ENCODE results near the gene TLK1. TPM values are rescaled to one million over a fixed set of nuclear protein-coding genes. Genes with fewer than 3 reads are reported as not detected.

The TLK1 gene
- total and polyA plus RNA-seq, 10 of the 15 experiments (the other 5 are each of a cell fraction or from before 2014, with no cell fraction given), result 25.1 to 126 (median 57.3) TPM

GRCh38 chr2:171146633-171147032 is 14.1 kb downstream of the TLK1 start (continued):
- 0 out of 2 replicates have a peak, but pooled peaks have one; percentile 40 for TF ChIP-seq RELB (IDR thresholded peaks at IDR 0.05; ENCODE audit: low read depth)
- TF ChIP-seq CREB1 (IDR thresholded peaks at IDR 0.05; ENCODE audit: low read depth), result no peak
- no peak for TF ChIP-seq SIN3A (IDR thresholded peaks at IDR 0.05; ENCODE audit: low read depth, low read length)
- no peak for TF ChIP-seq RELA (IDR thresholded peaks at IDR 0.05; ENCODE audit: borderline replicate concordance, partially characterized antibody)
- TF ChIP-seq FOXM1 (IDR thresholded peaks at IDR 0.05; ENCODE audit: low read depth, low read length), result no peak
- no peak for TF ChIP-seq ZZZ3 (IDR thresholded peaks at IDR 0.05; ENCODE audit: control insufficient read depth, insufficient read length, low read depth)
- TF ChIP-seq CREM (IDR thresholded peaks at IDR 0.05; ENCODE audit: low read depth), result no peak
- TF ChIP-seq NKRF (conservative IDR thresholded peaks at IDR 0.05), result no peak

- no TSS peak for BruUV-seq (replicated peaks)
- H3K4me2 ChIP-seq (ENCODE audit: control insufficient read depth, insufficient read depth), result peak overlapping the region; percentile 22; the same call in 1 of the 2 replicates
- in situ Hi-C loops (cut with MboI) (no loop called here), intact Hi-C loops (cut with micrococcal nuclease; ENCODE audit: unreplicated experiment) (no loop called here)
- FAIRE-seq, result no peak
- ChIA-PET CTCF (interaction anchor here (1.3 to 2.8 kb wide), 5 partner anchors 9 to 188 kb away, joined by 3 to 21 read pairs (median 3); no protein-coding TSS in a partner anchor), RAD21 (ENCODE audit: unreplicated experiment) (interaction anchor here (1.3 to 1.6 kb wide), 3 partner anchors 9 to 58 kb away, joined by 3 to 6 read pairs (median 4); no protein-coding TSS in a partner anchor), SMC1A (ENCODE audit: uncharacterized antibody, unreplicated experiment) (interaction anchor here (0.6 to 5.2 kb wide), 7 partner anchors 8 to 270 kb away, joined by 3 to 64 read pairs (median 3); no protein-coding TSS in a partner anchor), POLR2A (interaction anchor here (0.6 to 3.1 kb wide), 3 partner anchors 11 to 174 kb away, joined by 4 to 10 read pairs (median 5); no protein-coding TSS in a partner anchor)
- peaks cover 99% of the 10 kb centered on the region for H3K79me2 ChIP-seq (ENCODE audit: control insufficient read depth, insufficient read depth, low read length)
- no peaks in the 10 kb centered on the region for H3K27me3 ChIP-seq (replicated peaks in 1 of 2; ENCODE audit: control insufficient read depth in 2 of 2, insufficient read depth in 2 of 2, low read length in 1 of 2)
- H2AFZ ChIP-seq (ENCODE audit: control insufficient read depth, low read depth, low read length), result no peak overlapping the region
- H3K4me1 ChIP-seq (ENCODE audit: control insufficient read depth, insufficient read depth, low read length), result peaks cover 18% of the 10 kb centered on the region; the same call in 1 of the 2 replicates
- peaks cover 0 to 2% of the 10 kb centered on the region in 2 experiments; a peak in 2 of 4 replicates for H3K36me3 ChIP-seq (ENCODE audit: control insufficient read depth in 2 of 2, insufficient read depth in 2 of 2, low read length in 1 of 2)
- no peaks in the 10 kb centered on the region; the same call in 1 of the 3 replicates for H3K9me3 ChIP-seq (replicated peaks; ENCODE audit: control insufficient read depth, insufficient read depth, low read length)
- no peak overlapping the region; the same call in 1 of the 2 replicates for H3K9ac ChIP-seq (ENCODE audit: control insufficient read depth, insufficient read depth, low read length)
- DNase-seq (ENCODE audit: low read depth, low spot score), result no peak
- peaks cover 8% of the 10 kb centered on the region for H4K20me1 ChIP-seq (ENCODE audit: control insufficient read depth, insufficient read depth)
- no peak overlapping the region for H3K4me3 ChIP-seq
- no peak overlapping the region; the same call in 1 of the 2 replicates for H3K27ac ChIP-seq (ENCODE audit: control insufficient read depth, insufficient read depth)
- 69% methylated on average over 2 of the region's 2 CpGs for WGBS (ENCODE audit: insufficient coverage, insufficient replicate concordance, low lambda C conversion rate, missing lambda C conversion rate)
- peak; percentile 18; the same call in 2 of the 3 replicates for ATAC-seq
- TF ChIP-seq CBX5 (IDR thresholded peaks at IDR 0.05; ENCODE audit: low read depth) (no peak), ZNF687 (IDR thresholded peaks at IDR 0.05) (no peak), BMI1 (IDR thresholded peaks at IDR 0.05; ENCODE audit: borderline replicate concordance) (no peak)
Observed at GRCh38 chr2:171146071-171146470, 14.6 kb downstream of the TLK1 start.
